ENCODE measurements around the gene ZAP70. TPM values are rescaled to one million over a fixed set of nuclear protein-coding genes. Genes with fewer than 3 reads are reported as not detected.
A peak's percentile ranks its signal among the peaks of the same experiment; 100 is the strongest.

The ZAP70 gene
- total and polyA plus RNA-seq, 2 of the 13 experiments (the other 11 are each of a cell fraction or from before 2014, with no cell fraction given) = 0.51 to 4.0 TPM

- TF ChIP-seq ZNF530 (CRISPR knock-in tag; IDR thresholded peaks at IDR 0.05; ENCODE audit: low read depth) = no peak
- TF ChIP-seq ZNF260 (CRISPR knock-in tag; IDR thresholded peaks at IDR 0.05; ENCODE audit: borderline replicate concordance, low read depth) = no peak
- TF ChIP-seq ZNF432 (CRISPR knock-in tag; IDR thresholded peaks at IDR 0.05; ENCODE audit: borderline replicate concordance) = no peak
- TF ChIP-seq ATF1 (CRISPR knock-in tag; IDR thresholded peaks at IDR 0.05) = peak; percentile 78
- peak; percentile 78; the same call in 1 of the 2 replicates for TF ChIP-seq SALL1 (CRISPR knock-in tag; IDR thresholded peaks at IDR 0.05)
- TF ChIP-seq ZNF552 (CRISPR knock-in tag; IDR thresholded peaks at IDR 0.05; ENCODE audit: borderline replicate concordance) = no peak; the same call in 1 of the 2 replicates
- TF ChIP-seq ELK4 (CRISPR knock-in tag; IDR thresholded peaks at IDR 0.05; ENCODE audit: borderline replicate concordance) = no peak
- TF ChIP-seq ZNF678 (CRISPR knock-in tag; IDR thresholded peaks at IDR 0.05) = no peak; the same call in 1 of the 2 replicates
- TF ChIP-seq JDP2 (CRISPR knock-in tag; IDR thresholded peaks at IDR 0.05; ENCODE audit: borderline replicate concordance) = no peak
- peak; percentile 95 for TF ChIP-seq JUND (CRISPR knock-in tag; IDR thresholded peaks at IDR 0.05)
- TF ChIP-seq ZNF274 (CRISPR knock-in tag; IDR thresholded peaks at IDR 0.05) = no peak
- TF ChIP-seq KLF6 (CRISPR knock-in tag; IDR thresholded peaks at IDR 0.05) = no peak
- TF ChIP-seq CERS6 (CRISPR knock-in tag; IDR thresholded peaks at IDR 0.05) = no peak
- peak; percentile 35; the same call in 1 of the 2 replicates for TF ChIP-seq HBP1 (CRISPR knock-in tag; IDR thresholded peaks at IDR 0.05; ENCODE audit: low read depth)
- TF ChIP-seq CEBPZ (IDR thresholded peaks at IDR 0.05; ENCODE audit: low read length) = no peak
- no peak for TF ChIP-seq ZZZ3 (CRISPR knock-in tag; IDR thresholded peaks at IDR 0.05; ENCODE audit: borderline replicate concordance)
- no peak for TF ChIP-seq HNRNPH1 (optimal IDR thresholded peaks at IDR 0.05; ENCODE audit: low read depth, low read length)
- TF ChIP-seq HOXA9 (CRISPR knock-in tag; IDR thresholded peaks at IDR 0.05; ENCODE audit: borderline replicate concordance) = no peak
- no peak; the same call in 1 of the 2 replicates for TF ChIP-seq ZNF232 (CRISPR knock-in tag; IDR thresholded peaks at IDR 0.05; ENCODE audit: borderline replicate concordance)
- TF ChIP-seq MLLT10 (CRISPR knock-in tag; IDR thresholded peaks at IDR 0.05) = no peak
These were observed 49.3 kb upstream of the ZAP70 start, which contains the start of gene ACTR1B (continued) for GRCh38 chr2:97663962-97664635.
